ENCODE measurements around the gene SLC29A3.

SLC29A3 gene

GRCh38 chr10:71325267-71325666 lies 6.2 kb downstream of the SLC29A3 start:
- no peak for DNase-seq

- no peak for DNase-seq
Observed at GRCh38 chr10:71326464-71326881, 7.4 kb downstream of the SLC29A3 start.

GRCh38 chr10:71330789-71331404 lies 11.8 kb downstream of the SLC29A3 start:
- no peak for DNase-seq

GRCh38 chr10:71331736-71332135 lies 12.7 kb downstream of the SLC29A3 start:
- DNase-seq, result no peak

GRCh38 chr10:71332466-71332865 lies 13.4 kb downstream of the SLC29A3 start:
- DNase-seq, result no peak

- DNase-seq, result no peak
Observed at GRCh38 chr10:71333129-71333887, 14.2 kb downstream of the SLC29A3 start.

- DNase-seq, result no peak
Observed at GRCh38 chr10:71334221-71334791, 15.2 kb downstream of the SLC29A3 start.

- DNase-seq, result no peak
Observed at GRCh38 chr10:71335173-71335708, 16.2 kb downstream of the SLC29A3 start.

GRCh38 chr10:71336632-71337031 lies 17.6 kb downstream of the SLC29A3 start:
- no peak for DNase-seq

GRCh38 chr10:71337219-71337701 lies 18.2 kb downstream of the SLC29A3 start:
- no peak for DNase-seq

- DNase-seq, result no peak
Observed at GRCh38 chr10:71338728-71339495, 19.9 kb downstream of the SLC29A3 start.

GRCh38 chr10:71339796-71340589 lies 20.9 kb downstream of the SLC29A3 start:
- DNase-seq, result no peak

GRCh38 chr10:71342573-71343391 lies 23.7 kb downstream of the SLC29A3 start:
- no peak for DNase-seq

GRCh38 chr10:71343392-71343773 lies 24.3 kb downstream of the SLC29A3 start:
- DNase-seq, result no peak

GRCh38 chr10:71344154-71344925 lies 25.3 kb downstream of the SLC29A3 start:
- no peak for DNase-seq

- no peak for DNase-seq
Observed at GRCh38 chr10:71344993-71345480, 26.0 kb downstream of the SLC29A3 start.

- no peak for DNase-seq
Observed at GRCh38 chr10:71345694-71346093, 26.6 kb downstream of the SLC29A3 start.

GRCh38 chr10:71346731-71347130 lies 27.7 kb downstream of the SLC29A3 start:
- DNase-seq, result no peak

GRCh38 chr10:71347587-71348395 lies 28.7 kb downstream of the SLC29A3 start:
- no peak for DNase-seq

Data from stimulated activated CD4-positive, alpha-beta T cell treated with anti-CD3 and anti-CD28 coated beads, Interleukin-4, amount 100 ng/mL, for 4 hours (primary cell).